ENCODE measurements around the gene PHACTR4. TPM values are rescaled to one million over a fixed set of nuclear protein-coding genes. Genes with fewer than 3 reads are reported as not detected.
"Not testable (repeated sequence)": the region's sequence is repeated elsewhere in the genome, so short reads cannot be mapped to it uniquely, and the experiment has no call there.

The PHACTR4 gene
- total and polyA plus RNA-seq, 2 experiments from 2014 or later = 35.4 to 47.1 TPM

GRCh38 chr1:28520796-28521195 is 151.3 kb downstream of the PHACTR4 start:
- 0 out of 2 replicates have a peak overlapping the region, but pooled peaks have one; percentile 26 for H3K27ac ChIP-seq (ENCODE audit: low read depth)
- not testable (repeated sequence) for H3K9me3 Mint-ChIP-seq; H3K27ac Mint-ChIP-seq; H3K9me2 ChIP-seq (ENCODE audit: insufficient read depth); H3K36me3 ChIP-seq (ENCODE audit: insufficient read depth); H3K4me3 ChIP-seq; H2AFZ ChIP-seq; H3K4me3 Mint-ChIP-seq; DNase-seq (ENCODE audit: low spot score); H3K4me2 ChIP-seq; ATAC-seq; H3K27me3 ChIP-seq (ENCODE audit: insufficient read depth)
- Mint-ChIP-seq H3K4me1 (peaks cover 51% of the 10 kb centered on the region), H3K36me3 (ENCODE audit: low read depth) (peaks cover 42% of the 10 kb centered on the region), H3K27me3 (ENCODE audit: insufficient read depth, low read depth, poor library complexity) (peaks cover 20% of the 10 kb centered on the region)
- peaks cover 37% of the 10 kb centered on the region for H4K20me1 ChIP-seq (replicated peaks; ENCODE audit: insufficient read depth)
- peaks cover 73% of the 10 kb centered on the region for H3K79me2 ChIP-seq (replicated peaks; ENCODE audit: insufficient read depth)
- H3F3A ChIP-seq (replicated peaks; ENCODE audit: low read depth) = peaks cover 36% of the 10 kb centered on the region
- peaks cover 27% of the 10 kb centered on the region for H3K4me1 ChIP-seq (ENCODE audit: insufficient read depth)

GRCh38 chr1:28521502-28522164 is 152.1 kb downstream of the PHACTR4 start:
- 0 out of 2 replicates have a peak overlapping the region, but pooled peaks have one; percentile 59 for H3K27ac ChIP-seq (ENCODE audit: low read depth)
- H4K20me1 ChIP-seq (replicated peaks; ENCODE audit: insufficient read depth) = peaks cover 44% of the 10 kb centered on the region
- DNase-seq (ENCODE audit: low spot score) (no peak), ATAC-seq (no peak)
- Mint-ChIP-seq H3K27me3 (ENCODE audit: insufficient read depth, low read depth, poor library complexity) (peaks cover 20% of the 10 kb centered on the region), H3K9me3 (no peaks in the 10 kb centered on the region; the same call in 2 of the 3 replicates), H3K4me3 (no peak overlapping the region; the same call in 2 of the 3 replicates), H3K4me1 (peaks cover 49% of the 10 kb centered on the region), H3K27ac (peak overlapping the region; percentile 1; the same call in 1 of the 2 replicates), H3K36me3 (ENCODE audit: low read depth) (peaks cover 47% of the 10 kb centered on the region)
- H3K79me2 ChIP-seq (replicated peaks; ENCODE audit: insufficient read depth) = peaks cover 81% of the 10 kb centered on the region
- H3K27me3 ChIP-seq (ENCODE audit: insufficient read depth) = no peaks in the 10 kb centered on the region
- H3K36me3 ChIP-seq (ENCODE audit: insufficient read depth) = peaks cover 9% of the 10 kb centered on the region
- H3F3A ChIP-seq (replicated peaks; ENCODE audit: low read depth) = peaks cover 27% of the 10 kb centered on the region
- peaks cover 27% of the 10 kb centered on the region for H3K4me1 ChIP-seq (ENCODE audit: insufficient read depth)
- no peak for TF ChIP-seq STAT1 (IDR thresholded peaks at IDR 0.05; ENCODE audit: unreplicated experiment)
- no peak for TF ChIP-seq ZNF331 (CRISPR knock-in tag; IDR thresholded peaks at IDR 0.05; ENCODE audit: low read depth)
- TF ChIP-seq, protein P1, sequence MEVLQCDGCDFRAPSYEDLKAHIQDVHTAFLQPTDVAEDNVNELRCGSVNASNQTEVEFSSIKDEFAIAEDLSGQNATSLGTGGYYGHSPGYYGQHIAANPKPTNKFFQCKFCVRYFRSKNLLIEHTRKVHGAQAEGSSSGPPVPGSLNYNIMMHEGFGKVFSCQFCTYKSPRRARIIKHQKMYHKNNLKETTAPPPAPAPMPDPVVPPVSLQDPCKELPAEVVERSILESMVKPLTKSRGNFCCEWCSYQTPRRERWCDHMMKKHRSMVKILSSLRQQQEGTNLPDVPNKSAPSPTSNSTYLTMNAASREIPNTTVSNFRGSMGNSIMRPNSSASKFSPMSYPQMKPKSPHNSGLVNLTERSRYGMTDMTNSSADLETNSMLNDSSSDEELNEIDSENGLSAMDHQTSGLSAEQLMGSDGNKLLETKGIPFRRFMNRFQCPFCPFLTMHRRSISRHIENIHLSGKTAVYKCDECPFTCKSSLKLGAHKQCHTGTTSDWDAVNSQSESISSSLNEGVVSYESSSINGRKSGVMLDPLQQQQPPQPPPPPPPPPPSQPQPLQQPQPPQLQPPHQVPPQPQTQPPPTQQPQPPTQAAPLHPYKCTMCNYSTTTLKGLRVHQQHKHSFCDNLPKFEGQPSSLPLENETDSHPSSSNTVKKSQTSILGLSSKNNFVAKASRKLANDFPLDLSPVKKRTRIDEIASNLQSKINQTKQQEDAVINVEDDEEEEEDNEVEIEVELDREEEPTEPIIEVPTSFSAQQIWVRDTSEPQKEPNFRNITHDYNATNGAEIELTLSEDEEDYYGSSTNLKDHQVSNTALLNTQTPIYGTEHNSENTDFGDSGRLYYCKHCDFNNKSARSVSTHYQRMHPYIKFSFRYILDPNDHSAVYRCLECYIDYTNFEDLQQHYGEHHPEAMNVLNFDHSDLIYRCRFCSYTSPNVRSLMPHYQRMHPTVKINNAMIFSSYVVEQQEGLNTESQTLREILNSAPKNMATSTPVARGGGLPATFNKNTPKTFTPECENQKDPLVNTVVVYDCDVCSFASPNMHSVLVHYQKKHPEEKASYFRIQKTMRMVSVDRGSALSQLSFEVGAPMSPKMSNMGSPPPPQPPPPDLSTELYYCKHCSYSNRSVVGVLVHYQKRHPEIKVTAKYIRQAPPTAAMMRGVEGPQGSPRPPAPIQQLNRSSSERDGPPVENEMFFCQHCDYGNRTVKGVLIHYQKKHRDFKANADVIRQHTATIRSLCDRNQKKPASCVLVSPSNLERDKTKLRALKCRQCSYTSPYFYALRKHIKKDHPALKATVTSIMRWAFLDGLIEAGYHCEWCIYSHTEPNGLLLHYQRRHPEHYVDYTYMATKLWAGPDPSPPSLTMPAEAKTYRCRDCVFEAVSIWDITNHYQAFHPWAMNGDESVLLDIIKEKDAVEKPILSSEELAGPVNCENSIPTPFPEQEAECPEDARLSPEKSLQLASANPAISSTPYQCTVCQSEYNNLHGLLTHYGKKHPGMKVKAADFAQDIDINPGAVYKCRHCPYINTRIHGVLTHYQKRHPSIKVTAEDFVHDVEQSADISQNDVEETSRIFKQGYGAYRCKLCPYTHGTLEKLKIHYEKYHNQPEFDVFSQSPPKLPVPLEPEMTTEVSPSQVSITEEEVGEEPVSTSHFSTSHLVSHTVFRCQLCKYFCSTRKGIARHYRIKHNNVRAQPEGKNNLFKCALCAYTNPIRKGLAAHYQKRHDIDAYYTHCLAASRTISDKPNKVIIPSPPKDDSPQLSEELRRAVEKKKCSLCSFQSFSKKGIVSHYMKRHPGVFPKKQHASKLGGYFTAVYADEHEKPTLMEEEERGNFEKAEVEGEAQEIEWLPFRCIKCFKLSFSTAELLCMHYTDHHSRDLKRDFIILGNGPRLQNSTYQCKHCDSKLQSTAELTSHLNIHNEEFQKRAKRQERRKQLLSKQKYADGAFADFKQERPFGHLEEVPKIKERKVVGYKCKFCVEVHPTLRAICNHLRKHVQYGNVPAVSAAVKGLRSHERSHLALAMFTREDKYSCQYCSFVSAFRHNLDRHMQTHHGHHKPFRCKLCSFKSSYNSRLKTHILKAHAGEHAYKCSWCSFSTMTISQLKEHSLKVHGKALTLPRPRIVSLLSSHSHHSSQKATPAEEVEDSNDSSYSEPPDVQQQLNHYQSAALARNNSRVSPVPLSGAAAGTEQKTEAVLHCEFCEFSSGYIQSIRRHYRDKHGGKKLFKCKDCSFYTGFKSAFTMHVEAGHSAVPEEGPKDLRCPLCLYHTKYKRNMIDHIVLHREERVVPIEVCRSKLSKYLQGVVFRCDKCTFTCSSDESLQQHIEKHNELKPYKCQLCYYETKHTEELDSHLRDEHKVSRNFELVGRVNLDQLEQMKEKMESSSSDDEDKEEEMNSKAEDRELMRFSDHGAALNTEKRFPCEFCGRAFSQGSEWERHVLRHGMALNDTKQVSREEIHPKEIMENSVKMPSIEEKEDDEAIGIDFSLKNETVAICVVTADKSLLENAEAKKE (CRISPR knock-in tag; IDR thresholded peaks at IDR 0.05) = no peak
- TF ChIP-seq EZH2 (IDR thresholded peaks at IDR 0.05; ENCODE audit: low read depth, unreplicated experiment) = no peak
- TF ChIP-seq CREB1 (CRISPR knock-in tag; IDR thresholded peaks at IDR 0.05; ENCODE audit: low read depth) = no peak
- no peak for TF ChIP-seq REST (IDR thresholded peaks at IDR 0.05; ENCODE audit: unreplicated experiment)
- H3K4me2 ChIP-seq = peak overlapping the region; percentile 52
- H3K4me3 ChIP-seq = no peak overlapping the region
- H2AFZ ChIP-seq = no peak overlapping the region
- H3K9me2 ChIP-seq (ENCODE audit: insufficient read depth) = no peaks in the 10 kb centered on the region

GRCh38 chr1:28522537-28522936 is 153.0 kb downstream of the PHACTR4 start:
- H3K27ac ChIP-seq (ENCODE audit: low read depth); H3K4me3 Mint-ChIP-seq; ATAC-seq; H3K9me3 Mint-ChIP-seq; H3K36me3 ChIP-seq (ENCODE audit: insufficient read depth); H3K4me2 ChIP-seq; H3K4me3 ChIP-seq; H3K27me3 ChIP-seq (ENCODE audit: insufficient read depth); H3K27ac Mint-ChIP-seq; H2AFZ ChIP-seq; H3K9me2 ChIP-seq (ENCODE audit: insufficient read depth); DNase-seq (ENCODE audit: low spot score): not testable (repeated sequence)
- Histone ChIP-seq H3K79me2 (replicated peaks; ENCODE audit: insufficient read depth) (peaks cover 90% of the 10 kb centered on the region), H3K4me1 (ENCODE audit: insufficient read depth) (peaks cover 23% of the 10 kb centered on the region), H3F3A (replicated peaks; ENCODE audit: low read depth) (peaks cover 18% of the 10 kb centered on the region), H4K20me1 (replicated peaks; ENCODE audit: insufficient read depth) (peaks cover 44% of the 10 kb centered on the region)
- Mint-ChIP-seq H3K4me1 (peaks cover 46% of the 10 kb centered on the region), H3K27me3 (ENCODE audit: insufficient read depth, low read depth, poor library complexity) (peaks cover 20% of the 10 kb centered on the region), H3K36me3 (ENCODE audit: low read depth) (peaks cover 47% of the 10 kb centered on the region)

Measured in GM23338 (cell line).